Hepatic stellate cell (primary cell): Measurements from ENCODE around the gene MED26.
A peak's percentile ranks its signal among the peaks of the same experiment; 100 is the strongest.

Experiments
- DNase-seq: peaks from one replicate; pipeline ENCODE4 v3.0.0; 2011; ENCODE audit warnings: low spot score

MED26 gene

DNA sequence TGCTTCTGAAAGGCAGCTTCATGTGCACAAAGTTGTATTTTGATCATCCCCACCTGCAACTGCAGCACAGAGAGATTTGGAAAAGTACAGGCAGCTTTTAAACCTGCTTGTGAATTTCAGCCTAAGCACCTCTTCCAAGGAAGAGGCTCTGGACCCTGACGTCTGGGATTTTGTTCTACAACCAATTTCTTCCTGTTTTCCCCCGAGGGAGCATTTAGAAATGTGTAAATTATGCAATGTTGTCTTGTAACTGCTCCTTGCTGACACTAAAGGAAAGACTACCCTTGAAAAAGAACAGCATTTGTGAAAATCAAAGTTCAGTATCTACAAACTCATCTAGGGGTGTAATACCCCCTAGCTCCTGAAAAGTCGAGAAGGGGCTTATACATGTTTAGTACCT lies 15.4 kb downstream of the MED26 start:
- no peak for DNase-seq

DNA sequence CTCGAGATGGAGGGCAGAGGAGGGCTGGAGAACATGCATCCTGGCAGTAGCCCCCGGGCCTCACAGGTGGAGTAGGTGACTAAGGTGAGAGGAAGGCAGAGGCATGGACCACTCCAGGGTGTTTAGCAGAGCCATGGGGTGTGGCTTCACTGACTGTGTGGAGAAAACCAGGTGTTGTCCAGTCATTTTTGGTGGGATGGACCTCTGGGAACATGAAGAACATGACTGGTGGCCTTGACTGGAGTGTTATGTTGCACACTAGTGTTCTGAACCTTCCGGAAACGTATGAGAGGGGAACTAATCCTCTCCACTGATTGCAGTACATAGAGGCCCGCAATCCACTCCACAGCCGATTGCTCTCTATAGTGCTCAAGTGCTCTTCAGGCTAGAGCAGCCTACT lies 16.9 kb downstream of the MED26 start:
- DNase-seq, result no peak

DNA sequence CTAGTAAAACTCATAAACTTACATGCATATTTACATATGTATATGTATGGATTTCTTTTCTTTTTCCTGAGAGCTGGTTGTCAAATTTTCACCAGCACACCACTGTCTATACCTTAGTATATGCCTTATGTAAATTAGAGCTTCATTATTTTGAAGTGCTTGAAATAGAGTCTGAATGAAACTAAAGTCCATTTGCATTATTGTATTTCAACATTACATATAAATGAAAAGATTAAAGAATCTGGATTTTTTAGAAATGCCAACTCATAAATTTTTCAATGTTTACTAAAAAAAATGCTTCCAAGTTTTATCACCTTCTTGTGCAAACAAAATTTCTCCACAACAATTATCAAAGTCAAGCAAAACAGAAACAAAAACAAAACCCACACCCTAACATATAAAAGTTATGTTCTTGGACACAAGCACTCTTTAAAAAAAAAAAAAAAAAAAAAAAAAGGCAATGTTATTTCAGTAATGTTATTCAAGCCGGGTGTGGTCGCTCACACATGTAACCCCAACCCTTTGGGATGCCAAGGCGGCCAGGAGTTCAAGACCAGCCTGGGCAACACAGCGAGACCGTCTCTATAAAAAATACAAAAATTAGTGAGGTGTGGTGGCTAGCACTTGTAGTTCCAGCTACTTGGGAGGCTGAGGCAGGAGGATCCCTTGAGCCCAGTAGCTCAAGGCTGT lies 18.3 kb downstream of the MED26 start:
- no peak for DNase-seq

DNA sequence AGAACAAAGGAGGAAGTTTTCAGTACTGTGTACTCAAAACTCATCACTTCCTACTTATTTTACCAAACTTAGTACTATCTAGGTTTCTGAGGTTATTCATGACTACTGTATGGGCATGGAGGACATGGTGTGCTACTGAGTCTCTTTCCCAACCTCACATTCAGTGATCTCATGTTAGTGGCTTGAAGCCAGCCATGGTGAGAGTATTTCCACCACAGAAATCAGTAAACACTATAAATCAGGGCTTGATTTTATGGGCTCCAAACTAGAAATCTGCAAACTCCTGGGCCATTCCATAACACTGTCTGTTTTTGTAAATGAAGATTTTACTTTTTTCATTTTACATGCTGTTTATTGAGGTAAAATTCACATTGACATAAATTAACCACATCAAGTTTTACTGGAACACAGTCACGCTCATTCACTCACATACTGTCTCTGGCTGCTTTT lies 19.7 kb downstream of the MED26 start:
- peak; percentile 58 for DNase-seq

DNA sequence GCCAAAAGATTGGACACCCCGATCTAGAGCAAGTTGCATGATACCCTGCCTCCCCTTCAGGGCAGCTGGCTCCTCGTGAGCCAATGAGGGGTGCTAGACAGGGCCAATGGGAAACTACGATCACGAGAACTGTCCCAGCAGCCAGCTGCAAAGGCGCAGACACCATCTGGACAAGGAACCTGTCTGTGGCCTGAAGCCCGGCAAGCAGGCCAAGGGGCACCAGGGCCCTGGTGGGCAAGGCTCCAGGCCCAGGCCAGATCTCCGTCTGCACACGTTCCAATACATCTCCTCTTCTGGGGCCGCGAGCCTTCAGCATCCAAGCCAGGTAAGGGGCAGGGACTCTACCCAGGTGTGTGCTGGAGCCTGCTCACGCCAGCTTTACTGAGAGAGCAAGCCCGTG lies 20.2 kb downstream of the MED26 start:
- no peak for DNase-seq

DNA sequence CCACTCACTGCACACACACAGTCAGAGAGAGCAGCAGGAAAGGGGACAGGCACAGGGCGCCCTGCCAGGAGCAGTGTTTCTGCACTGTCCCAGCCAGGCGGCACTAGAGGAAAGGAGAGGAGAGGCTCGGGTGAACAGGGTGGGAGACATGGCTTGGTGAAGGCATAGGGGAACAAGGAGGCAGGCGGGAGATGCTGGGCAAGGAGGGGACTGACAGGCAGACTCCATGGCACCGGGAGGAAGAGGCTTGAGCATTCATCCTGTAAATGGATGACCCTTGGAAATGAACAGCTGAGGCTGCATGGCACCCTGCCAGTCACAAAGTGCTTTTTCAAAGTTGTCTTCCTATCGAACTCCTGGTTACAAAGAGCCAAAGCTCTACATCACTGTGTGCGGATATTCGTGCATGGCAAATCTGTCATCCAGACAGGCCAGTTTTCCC lies 22.4 kb downstream of the MED26 start:
- DNase-seq, result no peak

DNA sequence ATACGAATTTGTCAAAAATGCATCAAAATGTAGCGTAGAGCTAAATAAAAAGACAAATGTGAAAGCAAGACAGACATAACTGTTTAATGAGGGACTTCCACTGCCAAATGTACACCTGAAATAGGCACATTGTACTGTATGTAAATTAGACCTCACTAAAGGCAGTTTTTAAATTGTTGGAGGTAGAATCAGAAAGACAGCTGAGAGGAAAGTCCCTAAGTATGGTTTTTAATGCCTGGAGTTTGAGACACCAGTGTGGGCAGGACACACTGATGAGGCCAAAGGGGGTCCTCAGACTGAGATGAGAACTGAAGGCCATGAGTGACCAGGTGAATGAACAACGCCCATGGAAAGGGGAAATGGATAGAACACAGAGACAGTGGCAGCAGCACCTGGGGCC lies 22.9 kb downstream of the MED26 start:
- DNase-seq, result no peak

DNA sequence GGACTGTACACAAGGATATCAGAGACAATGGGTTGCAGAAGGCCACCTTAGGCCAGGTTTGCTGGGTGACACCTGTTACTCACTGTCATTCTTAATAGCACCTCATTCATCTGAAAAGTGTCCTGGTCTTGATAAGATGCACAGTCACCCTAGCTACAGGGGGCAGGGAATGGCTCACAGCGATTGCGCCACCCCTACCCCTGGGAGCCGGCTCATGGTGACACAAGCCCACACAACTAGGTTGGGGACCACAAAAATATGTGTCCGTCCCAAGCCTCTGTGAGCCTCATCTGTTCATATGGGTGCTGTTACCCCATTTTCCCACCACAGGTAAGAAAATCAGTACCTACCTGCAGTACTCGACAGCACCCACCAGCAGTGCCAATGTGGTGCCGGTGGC lies 23.4 kb downstream of the MED26 start:
- DNase-seq, result no peak

DNA sequence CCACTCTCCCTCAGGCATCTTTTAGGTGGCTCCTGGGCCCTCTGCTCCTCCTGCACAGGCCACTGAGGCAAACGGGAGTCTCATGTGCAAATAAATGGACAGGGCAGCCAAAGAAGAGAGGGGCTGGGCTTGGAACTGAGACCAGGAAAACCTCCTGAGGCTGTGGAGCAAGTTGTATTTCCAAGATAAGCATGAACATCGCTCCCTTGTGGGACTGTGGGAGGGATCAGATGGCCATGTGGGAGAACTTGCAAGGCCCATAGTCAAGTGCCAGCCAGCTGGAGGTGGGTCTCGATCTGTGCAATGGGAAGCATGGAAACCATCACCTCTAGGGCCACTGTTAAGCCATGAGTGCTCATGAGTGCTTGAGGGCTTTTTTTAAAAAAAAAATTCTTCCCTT lies 24.9 kb downstream of the MED26 start:
- no peak for DNase-seq

DNA sequence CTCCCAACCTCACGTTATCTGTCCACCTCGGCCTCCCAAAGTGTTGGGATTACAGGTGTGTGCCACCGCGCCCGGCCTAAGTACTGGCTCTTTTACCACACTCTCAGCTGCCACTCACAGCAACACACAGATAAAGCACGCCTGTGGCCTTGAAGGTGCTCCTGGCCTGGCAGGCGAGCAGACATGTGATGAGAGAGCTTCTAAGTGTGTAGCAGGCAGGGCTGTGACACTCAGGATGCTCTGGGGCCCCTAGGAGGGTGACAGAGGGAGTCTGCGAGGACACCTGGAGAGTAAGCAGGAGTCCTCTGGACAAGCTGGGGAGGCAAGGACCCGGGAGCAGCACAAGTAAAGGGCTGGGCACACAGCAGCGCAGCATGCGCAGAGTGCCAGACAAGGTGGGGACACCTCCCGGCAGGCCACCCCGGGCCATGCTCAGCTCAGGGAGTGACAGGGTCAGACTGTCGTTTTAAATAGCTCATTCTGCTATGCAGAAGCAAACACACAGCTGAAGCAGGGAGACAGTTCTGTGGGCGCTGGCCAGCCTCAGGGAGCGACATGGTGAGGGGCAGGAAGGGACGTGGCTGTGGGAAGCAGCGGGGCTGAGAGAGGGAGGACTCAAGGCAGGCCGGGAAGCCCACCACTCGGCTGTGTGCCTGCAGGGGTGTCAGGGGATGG lies 26.5 kb downstream of the MED26 start:
- no peak for DNase-seq

DNA sequence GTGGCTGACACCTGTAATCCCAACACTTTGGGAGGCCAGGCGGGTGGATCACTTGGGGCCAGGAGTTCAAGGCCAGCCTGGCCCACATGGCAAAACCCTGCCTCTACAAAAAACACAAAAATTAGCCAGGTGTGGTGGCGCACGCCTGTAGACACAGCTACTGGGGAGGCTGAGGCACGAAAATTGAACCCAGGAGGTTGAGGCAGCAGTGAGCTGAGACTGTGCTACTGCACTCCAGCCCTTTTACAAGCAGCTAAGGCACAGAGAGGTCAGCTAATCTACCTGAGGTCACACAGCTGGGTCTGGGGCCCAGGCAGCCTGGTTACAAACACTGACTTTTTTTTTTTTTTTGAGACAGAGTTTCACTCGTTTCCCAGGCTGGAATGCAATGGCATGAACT lies 27.2 kb downstream of the MED26 start:
- DNase-seq, result no peak

DNA sequence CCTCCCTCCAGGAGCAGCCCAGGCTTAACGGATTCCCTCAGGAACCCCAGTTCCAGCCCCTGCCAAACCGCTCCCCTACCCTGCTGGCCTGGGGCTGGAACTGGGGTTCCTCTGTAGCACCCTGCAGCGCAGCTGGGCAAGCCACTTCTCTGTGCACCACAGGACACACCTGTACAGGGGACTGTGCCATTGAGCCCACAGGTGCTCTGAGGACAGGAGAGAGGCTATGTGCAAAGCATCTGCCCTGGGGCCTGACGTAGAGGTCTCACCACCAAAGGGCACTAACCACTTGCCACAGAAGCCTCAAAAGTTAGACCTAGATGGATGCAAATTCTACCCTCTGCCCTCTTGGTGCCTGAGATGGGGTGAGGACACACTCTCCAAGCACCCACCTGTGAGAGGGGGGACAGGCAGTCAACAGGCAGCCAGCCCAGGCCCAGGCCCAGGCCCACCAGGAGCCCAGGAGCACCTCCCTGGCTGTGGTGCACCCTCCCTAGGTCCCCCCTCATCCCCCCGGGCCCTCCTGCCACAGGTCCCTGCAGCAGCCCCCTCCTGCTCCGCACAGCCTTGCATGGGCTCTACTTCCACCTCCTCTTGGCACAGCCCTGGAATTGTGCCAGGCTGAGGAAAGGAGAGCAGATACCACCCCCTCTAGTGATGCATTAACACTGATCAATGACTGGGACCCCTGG lies 28.2 kb downstream of the MED26 start:
- no peak for DNase-seq

DNA sequence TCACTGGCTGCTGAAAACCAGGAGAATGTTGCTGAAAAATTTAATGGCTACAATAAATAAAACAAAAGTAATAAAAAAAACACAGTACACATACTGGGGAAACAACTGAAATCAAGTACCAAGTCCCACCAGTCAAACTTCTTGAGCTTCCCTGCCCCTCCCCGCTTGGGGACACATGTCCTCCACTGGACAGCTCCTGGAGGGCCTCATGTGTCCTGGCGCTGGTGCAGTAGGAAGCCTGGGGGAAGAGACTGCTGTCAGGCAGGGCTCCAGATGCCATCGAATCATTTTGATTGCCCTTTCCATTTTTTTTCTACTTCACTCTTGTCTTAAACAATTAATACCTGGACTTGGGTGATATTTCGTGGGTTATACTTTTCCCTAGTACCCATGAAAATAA lies 29.2 kb downstream of the MED26 start:
- no peak for DNase-seq

DNA sequence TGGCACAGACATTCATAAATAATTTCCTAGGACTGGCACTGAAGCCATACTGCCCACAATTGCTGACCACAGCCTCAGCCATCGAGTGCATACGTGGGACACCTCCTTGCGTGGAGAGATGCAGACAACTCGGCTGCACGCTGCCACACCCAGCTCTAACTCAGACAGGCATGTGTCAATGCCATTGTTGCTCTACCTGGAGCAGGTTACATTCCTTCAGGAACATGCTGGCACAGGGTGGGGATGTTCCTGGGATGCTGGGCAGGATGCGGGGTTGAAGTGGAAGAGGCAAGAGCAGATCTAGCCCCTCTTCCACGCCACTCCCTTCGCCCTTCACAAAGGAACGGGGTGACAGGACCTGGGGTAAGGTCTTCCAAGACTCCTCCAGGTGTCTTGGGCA lies 31.6 kb downstream of the MED26 start:
- DNase-seq, result no peak

DNA sequence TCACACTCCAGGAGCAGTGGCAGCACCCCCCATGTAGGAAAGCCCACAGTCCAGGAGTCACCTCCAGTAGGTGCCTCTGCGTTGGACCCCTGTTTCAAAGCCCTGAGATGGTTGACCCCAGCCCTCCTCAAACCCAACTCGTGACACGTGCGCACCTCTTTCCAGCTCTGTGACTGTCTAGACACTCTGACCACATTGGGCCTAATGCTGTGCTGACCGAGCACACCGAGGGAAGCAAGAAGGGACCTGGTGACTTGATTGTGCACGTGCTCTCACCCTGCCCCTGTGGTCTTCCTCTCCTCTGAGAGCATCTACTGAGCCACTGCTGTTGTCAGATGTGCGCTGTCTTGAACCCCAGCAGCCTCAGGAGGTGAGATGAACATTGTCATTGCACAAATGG lies 32.9 kb downstream of the MED26 start:
- no peak for DNase-seq

DNA sequence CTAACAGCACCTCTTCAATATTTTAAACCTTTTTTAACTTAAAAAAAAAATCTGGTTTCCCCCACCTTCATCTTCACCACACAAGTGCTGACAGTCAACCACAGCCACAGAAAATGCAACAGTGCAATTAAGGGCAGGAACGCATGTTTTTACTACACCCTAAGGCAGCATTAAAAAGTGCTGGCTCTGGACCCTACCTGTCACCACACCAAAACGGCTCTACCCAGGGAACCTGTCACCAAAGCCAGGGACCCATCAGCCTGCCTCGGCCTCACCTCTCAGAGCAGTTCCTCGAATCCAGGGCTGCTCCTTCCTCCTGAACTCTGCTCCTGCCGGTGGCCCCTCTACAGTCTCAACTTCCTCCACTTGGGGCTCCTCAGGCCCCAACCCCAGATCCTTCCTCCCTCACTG lies 33.3 kb downstream of the MED26 start:
- no peak for DNase-seq

DNA sequence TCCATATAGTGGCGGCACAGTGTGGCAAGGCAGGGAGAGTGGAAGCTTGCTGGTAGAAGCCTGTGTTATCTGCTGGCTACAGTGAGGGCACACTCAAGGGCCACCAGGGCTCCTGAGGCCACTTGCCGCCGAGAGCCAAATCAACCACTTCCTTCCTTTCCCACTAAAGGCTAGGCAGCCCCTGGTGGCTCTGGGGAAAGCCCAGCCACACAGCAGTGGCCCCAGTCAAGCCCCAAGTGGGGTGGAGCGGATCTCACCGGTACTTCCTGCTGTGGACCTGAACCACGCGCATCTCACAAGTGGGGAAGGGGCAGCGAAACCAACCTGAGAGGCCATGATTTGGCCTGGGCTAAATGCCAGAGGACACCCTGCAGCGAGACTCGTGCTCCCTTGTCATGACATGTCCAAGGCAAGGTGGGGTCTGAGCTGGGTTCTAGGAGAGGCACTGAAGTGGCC lies 33.8 kb downstream of the MED26 start:
- DNase-seq, result no peak

DNA sequence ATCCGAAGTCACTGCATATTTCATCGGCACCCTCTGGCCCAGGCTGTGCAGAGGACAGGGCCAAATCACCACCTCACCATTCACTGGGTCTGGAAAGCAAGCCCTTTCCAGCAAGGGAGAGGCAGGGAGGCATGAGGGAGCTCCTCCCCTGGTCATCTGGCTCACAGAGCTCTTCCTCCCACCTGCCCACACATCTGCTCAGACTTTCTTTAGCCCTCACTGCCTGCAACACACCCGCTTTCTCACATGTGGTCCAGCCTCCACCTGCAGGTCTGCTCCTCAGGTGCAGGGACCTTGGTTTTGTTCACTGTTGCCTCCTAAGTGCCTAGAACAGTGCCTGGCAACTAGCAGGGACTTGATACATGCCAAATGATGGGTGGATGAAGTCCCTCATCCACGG lies 34.8 kb downstream of the MED26 start:
- no peak for DNase-seq

DNA sequence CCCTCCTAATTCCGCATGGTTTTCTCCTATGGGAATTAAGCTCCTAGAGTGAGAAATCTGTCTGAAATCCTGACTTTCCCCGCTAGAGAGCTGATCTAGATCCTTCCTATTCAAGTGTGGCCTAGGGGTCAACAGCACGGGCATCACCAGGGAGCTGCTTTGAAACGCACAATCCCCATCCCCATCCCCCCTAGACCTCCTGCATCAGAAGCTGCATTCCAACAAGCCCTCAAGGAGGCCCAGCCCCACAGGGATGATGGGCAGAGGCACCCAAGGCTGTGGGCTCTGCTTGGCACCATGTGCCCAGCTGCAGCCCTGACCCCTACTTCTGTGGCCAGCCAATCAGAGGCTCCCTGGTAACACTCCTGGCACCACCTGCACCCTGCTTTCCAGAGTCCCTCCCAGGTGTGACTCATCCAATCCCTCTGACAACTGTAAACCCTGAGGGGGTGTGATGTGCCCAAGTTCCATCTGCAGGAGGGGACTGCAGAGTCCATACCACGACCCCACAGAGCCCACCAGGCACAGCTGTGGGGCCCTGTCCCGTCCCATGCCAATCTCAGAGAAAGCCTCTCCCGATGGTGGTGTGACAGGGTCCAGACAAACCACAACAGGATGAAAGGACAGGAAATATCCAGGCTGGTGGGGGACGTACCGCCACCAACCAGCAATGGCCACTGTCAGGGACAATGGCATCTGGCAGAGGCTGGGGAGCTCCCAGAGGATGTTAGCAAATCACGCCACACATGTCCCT lies 36.0 kb downstream of the MED26 start:
- DNase-seq, result no peak

DNA sequence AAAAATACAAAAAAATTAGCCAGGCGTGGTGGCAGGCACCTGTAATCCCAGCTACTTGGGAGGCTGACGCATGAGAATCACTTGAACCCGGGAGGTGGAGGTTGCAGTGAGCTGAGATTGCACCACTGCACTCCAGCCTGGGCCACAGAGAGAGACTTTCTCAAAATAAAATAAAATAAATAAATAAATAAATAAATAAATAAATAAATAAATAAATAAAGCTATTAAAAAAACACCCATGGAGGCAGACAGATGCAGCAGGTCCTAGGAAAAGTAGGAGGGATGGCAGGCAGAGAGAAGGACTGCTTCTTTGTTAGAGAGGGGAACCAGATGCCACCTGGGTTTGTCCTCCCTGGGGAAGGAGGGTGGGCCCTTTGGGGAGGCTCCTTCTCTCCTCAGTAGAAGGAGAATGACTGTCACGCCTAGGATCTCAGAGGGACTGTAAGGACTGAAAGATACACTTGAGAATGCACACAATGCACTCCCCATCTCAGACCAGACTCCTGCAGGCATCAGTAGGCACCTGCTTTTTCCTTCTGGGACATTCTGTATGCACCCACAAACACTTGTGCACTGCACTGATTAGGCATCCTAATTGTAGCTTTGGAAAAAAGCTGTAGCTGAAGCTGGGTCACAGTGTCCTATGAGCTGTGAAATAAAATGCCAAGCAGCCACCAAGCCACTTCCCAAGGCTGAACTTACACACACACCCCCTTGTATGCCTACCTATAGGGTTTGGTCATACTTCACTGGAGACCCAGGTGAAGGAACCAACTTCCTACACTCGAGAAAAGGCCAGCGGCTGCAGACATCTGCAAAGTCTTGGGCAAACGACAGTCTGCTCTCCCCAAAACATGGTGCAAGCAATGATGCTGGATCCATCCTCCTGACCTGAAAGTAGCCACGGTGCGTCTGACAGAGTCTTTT lies 36.9 kb downstream of the MED26 start:
- no peak for DNase-seq

DNA sequence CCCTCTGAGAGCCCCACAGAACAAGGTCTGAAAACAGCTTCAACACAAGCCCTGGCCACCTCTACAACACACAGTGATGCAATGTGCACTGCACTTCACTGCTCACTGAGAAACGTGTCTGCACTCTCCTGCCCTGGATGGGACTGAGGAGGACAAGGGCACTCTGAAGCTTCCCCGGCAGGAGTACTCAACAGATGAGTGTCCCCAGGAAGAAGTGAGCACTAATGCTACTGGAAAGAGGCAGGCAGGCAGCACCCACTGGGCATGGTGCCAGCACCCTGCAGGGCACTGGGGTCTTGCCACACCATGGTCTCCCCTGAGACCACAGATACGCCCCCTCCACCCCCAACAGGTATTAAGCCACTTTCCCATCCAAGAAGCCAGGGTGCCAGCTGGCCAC lies 38.1 kb downstream of the MED26 start:
- DNase-seq, result no peak
